Skeletal muscle satellite cell (primary cell): ENCODE results near the gene CMPK2.

ENCODE experiments used
- H3K27me3 ChIP-seq: 2 replicates; pipeline ENCODE4 v1.7.0; 2013; ENCODE audit warnings: low read length; ENCODE audit not compliant: control insufficient read depth, insufficient read depth
- H3K36me3 ChIP-seq: 2 replicates; pipeline ENCODE4 v1.7.0; 2013; ENCODE audit warnings: mild to moderate bottlenecking, control low read depth, low read length; ENCODE audit not compliant: insufficient read depth
- H3K4me1 ChIP-seq: 2 replicates; pipeline ENCODE4 v1.7.0; 2013; ENCODE audit warnings: low read length; ENCODE audit not compliant: control insufficient read depth, insufficient read depth
- H3K4me2 ChIP-seq: 2 replicates; pipeline ENCODE4 v1.7.0; 2013; ENCODE audit warnings: mild to moderate bottlenecking, low read length
- H3K4me3 ChIP-seq: 2 replicates; pipeline ENCODE4 v1.7.0; 2013; ENCODE audit warnings: low read length
- H3K9ac ChIP-seq: 2 replicates; pipeline ENCODE4 v1.7.0; 2013; ENCODE audit warnings: mild to moderate bottlenecking, low read depth, low read length, moderate library complexity
- H3K9me3 ChIP-seq: replicated peaks from 2 replicates; pipeline ENCODE4 v1.7.0; 2013; ENCODE audit warnings: mild to moderate bottlenecking, control low read depth, low read length

CMPK2 gene

GRCh38 chr2:6820903-6821584 lies 44.7 kb downstream of the CMPK2 start:
- H3K4me2 ChIP-seq: no peak overlapping the region
- no peaks in the 10 kb centered on the region for H3K9me3 ChIP-seq
- no peaks in the 10 kb centered on the region for H3K27me3 ChIP-seq
- H3K4me3 ChIP-seq: no peak overlapping the region
- no peaks in the 10 kb centered on the region for H3K36me3 ChIP-seq
- H3K9ac ChIP-seq: no peak overlapping the region
- no peaks in the 10 kb centered on the region for H3K4me1 ChIP-seq

DNA sequence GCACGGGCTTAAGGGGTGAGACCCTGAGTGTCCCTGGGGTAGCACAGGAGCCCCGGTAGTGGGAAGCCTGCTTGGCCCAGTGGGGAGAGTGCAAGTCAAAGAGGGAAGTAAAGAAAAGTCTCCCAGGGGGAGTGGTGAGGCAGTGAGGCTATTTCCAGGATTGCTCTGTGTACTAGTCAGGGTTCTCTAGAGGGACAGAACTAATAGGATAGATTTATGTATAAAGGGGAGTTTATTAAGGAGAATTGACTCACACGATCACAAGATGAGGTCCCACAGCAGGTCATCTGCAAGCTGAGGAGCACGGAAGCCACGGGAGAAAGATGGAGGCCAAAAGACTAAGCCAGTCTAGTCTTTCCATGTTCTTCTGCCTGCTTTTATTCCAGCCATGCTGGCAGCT lies 45.5 kb downstream of the CMPK2 start:
- Histone ChIP-seq H3K36me3 (no peaks in the 10 kb centered on the region), H3K27me3 (no peaks in the 10 kb centered on the region), H3K4me3 (no peak overlapping the region), H3K4me1 (no peaks in the 10 kb centered on the region), H3K9ac (no peak overlapping the region), H3K4me2 (no peak overlapping the region), H3K9me3 (no peaks in the 10 kb centered on the region)

DNA sequence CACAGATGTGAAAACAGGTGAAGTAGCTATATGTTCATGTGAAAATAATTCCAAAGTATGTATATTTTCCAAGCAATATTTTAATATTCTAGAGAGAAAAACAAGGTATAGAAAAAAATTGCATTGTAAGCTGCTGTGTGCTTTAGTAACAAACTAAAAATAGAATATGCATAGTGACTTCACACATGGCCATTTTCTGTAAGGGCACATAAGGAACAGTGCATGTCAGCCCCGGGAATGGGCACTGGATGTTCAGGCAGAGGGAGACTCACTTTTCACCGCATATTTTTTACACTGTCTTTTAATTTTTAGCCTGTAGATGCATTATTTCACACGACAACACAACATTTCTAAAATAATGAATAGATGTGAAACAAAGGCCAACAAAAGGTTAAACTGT lies 46.0 kb downstream of the CMPK2 start:
- Histone ChIP-seq H3K4me2 (no peak overlapping the region), H3K27me3 (no peaks in the 10 kb centered on the region), H3K36me3 (no peaks in the 10 kb centered on the region), H3K9ac (no peak overlapping the region), H3K9me3 (no peaks in the 10 kb centered on the region), H3K4me3 (no peak overlapping the region), H3K4me1 (no peaks in the 10 kb centered on the region)

DNA sequence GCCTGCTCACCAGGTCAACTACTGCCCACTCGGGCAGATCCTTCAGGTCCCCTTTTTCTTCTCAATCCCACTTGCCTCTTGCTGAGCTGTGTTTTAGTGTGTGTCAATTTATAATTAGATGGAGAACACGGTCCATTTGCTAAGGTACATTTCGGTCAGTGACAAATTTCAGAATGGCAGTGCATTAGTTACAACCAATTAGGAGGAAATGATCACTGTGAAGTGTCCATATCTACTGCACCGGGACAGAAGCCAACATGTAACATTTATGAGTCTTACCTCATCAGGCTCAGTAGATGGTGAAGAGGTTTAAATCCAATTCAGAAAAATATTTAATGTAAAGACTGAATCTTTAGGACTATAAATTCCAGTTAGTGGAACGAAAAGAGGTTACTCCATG lies 47.7 kb downstream of the CMPK2 start:
- Histone ChIP-seq H3K4me3 (no peak overlapping the region), H3K36me3 (no peaks in the 10 kb centered on the region), H3K27me3 (no peaks in the 10 kb centered on the region), H3K9me3 (no peaks in the 10 kb centered on the region), H3K9ac (no peak overlapping the region), H3K4me2 (no peak overlapping the region), H3K4me1 (no peaks in the 10 kb centered on the region)

DNA sequence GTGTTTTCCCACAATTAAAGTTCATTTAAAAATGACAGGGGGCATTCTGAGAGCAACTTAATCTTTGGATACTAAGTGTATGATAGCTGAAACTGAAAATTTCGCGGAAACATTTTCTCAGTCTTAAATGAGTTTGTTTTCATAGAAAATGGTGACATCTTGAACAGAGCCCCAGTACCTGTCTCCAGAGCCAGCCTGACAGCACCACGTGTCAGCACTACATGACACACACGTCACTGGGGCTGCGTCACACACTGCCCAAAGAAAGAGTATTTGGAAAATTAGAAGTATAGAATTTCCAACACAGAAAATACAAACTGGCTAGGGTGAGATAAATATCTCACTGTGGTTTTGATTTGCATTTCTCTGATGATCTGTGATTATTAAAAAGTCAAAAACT lies 50.8 kb downstream of the CMPK2 start:
- no peak overlapping the region for H3K4me3 ChIP-seq
- no peaks in the 10 kb centered on the region for H3K4me1 ChIP-seq
- no peak overlapping the region for H3K4me2 ChIP-seq
- H3K9me3 ChIP-seq: no peaks in the 10 kb centered on the region
- H3K36me3 ChIP-seq: no peaks in the 10 kb centered on the region
- no peak overlapping the region for H3K9ac ChIP-seq
- no peaks in the 10 kb centered on the region for H3K27me3 ChIP-seq

DNA sequence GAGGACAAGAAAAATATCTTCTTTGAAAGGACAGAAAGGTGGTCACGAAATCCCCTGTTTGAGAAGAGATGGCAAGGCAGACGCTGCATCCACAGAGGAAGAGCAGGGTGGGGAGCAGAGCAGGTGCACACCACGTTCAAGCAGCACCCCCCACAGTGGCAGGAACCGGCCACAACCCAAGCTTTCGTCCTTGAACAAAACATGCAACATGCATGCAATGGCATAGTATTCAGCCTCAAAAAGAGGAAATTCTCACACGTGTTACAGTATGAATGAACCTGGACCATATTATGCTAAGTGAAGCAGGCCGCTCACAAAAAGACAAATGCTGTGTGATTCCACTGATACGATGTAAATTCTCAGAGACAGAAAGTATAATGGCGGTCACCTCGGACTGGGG lies 51.4 kb downstream of the CMPK2 start:
- Histone ChIP-seq H3K4me1 (no peaks in the 10 kb centered on the region), H3K36me3 (no peaks in the 10 kb centered on the region), H3K9me3 (no peaks in the 10 kb centered on the region), H3K9ac (no peak overlapping the region), H3K4me3 (no peak overlapping the region), H3K4me2 (no peak overlapping the region), H3K27me3 (no peaks in the 10 kb centered on the region)

DNA sequence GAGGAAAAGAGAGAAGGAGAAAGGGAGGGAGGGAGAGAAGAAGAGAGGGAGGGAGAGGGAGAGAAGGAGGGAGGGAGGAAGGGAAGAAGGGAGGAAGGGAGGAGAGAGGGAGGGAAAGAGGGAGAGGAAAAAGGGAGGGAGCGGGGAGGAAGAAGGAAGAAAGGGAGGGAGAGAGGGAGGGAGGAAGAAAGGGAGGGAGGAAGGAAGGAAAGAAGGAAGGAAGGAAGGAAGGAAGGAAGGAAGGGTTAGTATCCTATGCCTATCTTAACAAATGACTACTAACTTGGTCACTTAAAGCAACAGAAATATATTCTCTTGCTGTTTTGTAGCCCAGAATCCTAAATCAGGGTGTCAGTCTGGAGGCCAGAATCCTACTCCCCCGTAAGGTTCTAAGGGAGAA lies 52.1 kb downstream of the CMPK2 start:
- Histone ChIP-seq H3K9me3 (no peaks in the 10 kb centered on the region), H3K27me3 (no peaks in the 10 kb centered on the region), H3K4me2 (no peak overlapping the region), H3K4me3 (no peak overlapping the region), H3K9ac (no peak overlapping the region), H3K36me3 (no peaks in the 10 kb centered on the region), H3K4me1 (no peaks in the 10 kb centered on the region)

GRCh38 chr2:6812857-6813530 lies 52.7 kb downstream of the CMPK2 start:
- Histone ChIP-seq H3K36me3 (no peaks in the 10 kb centered on the region), H3K27me3 (no peaks in the 10 kb centered on the region), H3K9me3 (no peaks in the 10 kb centered on the region), H3K4me2 (no peak overlapping the region), H3K4me1 (no peaks in the 10 kb centered on the region), H3K9ac (no peak overlapping the region), H3K4me3 (no peak overlapping the region)

DNA sequence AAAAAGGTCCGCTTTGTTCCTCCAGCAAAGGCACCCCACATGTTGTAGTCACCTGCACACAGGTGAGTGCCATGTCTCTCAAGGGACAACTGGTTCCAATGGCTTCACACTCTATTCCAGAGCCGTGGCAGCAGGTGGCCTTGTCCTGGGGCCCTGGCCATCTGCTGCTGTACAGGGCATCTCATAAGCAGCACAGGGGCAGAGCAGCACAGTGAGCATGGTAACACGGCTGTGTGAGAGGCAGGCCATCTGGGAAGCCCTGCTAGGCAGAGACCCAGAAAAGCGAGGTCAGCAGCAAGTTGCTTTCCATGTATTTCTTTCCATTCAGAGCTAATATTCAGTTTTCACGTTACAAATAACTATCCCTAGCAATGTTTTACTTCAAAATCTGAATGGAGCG lies 54.7 kb downstream of the CMPK2 start:
- no peaks in the 10 kb centered on the region for H3K27me3 ChIP-seq

DNA sequence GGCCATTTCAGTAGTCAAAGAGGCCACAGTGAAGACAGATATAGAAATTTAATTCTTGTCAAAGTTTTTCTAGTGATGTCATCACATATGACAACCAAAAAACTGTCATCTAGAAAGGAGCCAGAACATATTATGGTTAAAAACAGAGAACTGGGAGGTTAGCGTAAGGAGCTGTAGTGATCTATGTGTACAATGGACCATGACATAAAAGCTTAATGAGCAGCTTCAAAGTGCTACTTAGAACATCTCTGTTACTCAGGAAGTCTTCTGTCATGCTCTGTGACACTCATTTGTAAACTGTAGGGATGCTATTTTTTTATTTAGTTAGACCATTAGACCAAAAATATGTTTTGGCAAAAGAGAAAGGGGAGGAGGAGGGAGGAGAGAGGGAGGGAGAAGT lies 57.3 kb downstream of the CMPK2 start:
- Histone ChIP-seq H3K4me1 (no peaks in the 10 kb centered on the region), H3K9me3 (no peaks in the 10 kb centered on the region), H3K4me2 (no peak overlapping the region), H3K4me3 (no peak overlapping the region), H3K27me3 (no peaks in the 10 kb centered on the region), H3K9ac (no peak overlapping the region), H3K36me3 (no peaks in the 10 kb centered on the region)

More for the DNA sequence above, 54.7 kb downstream of the CMPK2 start:
- Histone ChIP-seq H3K4me2 (no peak overlapping the region), H3K9ac (no peak overlapping the region), H3K4me3 (no peak overlapping the region), H3K9me3 (no peaks in the 10 kb centered on the region), H3K4me1 (no peaks in the 10 kb centered on the region), H3K36me3 (no peaks in the 10 kb centered on the region)

- Histone ChIP-seq H3K36me3 (no peaks in the 10 kb centered on the region), H3K4me1 (no peaks in the 10 kb centered on the region), H3K4me3 (no peak overlapping the region), H3K9me3 (no peaks in the 10 kb centered on the region), H3K27me3 (no peaks in the 10 kb centered on the region), H3K4me2 (no peak overlapping the region), H3K9ac (no peak overlapping the region)
These were observed 59.1 kb downstream of the CMPK2 start for GRCh38 chr2:6806604-6807003.

GRCh38 chr2:6800553-6800952 lies 65.2 kb downstream of the CMPK2 start:
- Histone ChIP-seq H3K36me3 (no peaks in the 10 kb centered on the region), H3K4me1 (no peaks in the 10 kb centered on the region), H3K9ac (no peak overlapping the region), H3K4me2 (no peak overlapping the region), H3K27me3 (no peaks in the 10 kb centered on the region), H3K9me3 (peaks cover 4% of the 10 kb centered on the region), H3K4me3 (no peak overlapping the region)
